HG03575 (cell line): ENCODE results near the gene ADCYAP1R1.

Experiments
- ATAC-seq: cut with Tn5 transposase; IDR thresholded peaks from one replicate; pipeline ENCODE4 v1.9.1; 2021; ENCODE audit not compliant: unreplicated experiment, insufficient number of reproducible peaks, low FRiP score; ENCODE audit errors: extremely low read depth

Gene ADCYAP1R1

DNA sequence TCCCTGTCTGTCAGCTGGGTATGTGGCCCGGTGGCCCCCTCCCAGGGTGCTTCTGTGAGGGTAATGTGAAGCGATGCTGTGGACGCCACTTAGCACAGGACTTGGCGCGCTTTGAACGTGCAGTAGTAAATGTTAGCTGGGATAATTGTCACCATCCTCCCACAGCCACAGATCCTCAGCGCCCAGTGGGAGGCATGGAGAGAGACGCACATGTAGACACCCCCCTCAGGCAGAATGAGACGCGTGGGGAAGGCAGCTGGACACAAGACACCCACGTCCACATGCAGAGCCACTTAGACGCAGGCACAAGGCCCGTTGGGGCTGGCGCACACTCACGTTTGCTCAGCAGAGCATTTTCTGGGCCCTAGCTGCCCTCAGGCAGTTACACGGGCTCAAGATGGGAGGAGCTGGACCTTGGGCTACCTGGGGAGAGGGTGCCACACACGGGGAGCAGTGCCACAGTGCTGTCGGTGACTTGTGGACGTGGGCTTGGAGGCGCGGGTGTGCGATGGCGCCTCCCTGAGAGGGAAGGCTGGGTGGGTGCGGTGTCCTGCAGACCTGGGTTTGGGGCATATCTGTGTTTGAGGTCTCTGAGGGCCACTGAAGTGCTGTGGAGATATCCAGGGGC, 26.4 kb downstream of the ADCYAP1R1 start:
- no peak for ATAC-seq

- no peak for ATAC-seq
Observed at GRCh38 chr7:31079126-31079823, 27.2 kb downstream of the ADCYAP1R1 start.

DNA sequence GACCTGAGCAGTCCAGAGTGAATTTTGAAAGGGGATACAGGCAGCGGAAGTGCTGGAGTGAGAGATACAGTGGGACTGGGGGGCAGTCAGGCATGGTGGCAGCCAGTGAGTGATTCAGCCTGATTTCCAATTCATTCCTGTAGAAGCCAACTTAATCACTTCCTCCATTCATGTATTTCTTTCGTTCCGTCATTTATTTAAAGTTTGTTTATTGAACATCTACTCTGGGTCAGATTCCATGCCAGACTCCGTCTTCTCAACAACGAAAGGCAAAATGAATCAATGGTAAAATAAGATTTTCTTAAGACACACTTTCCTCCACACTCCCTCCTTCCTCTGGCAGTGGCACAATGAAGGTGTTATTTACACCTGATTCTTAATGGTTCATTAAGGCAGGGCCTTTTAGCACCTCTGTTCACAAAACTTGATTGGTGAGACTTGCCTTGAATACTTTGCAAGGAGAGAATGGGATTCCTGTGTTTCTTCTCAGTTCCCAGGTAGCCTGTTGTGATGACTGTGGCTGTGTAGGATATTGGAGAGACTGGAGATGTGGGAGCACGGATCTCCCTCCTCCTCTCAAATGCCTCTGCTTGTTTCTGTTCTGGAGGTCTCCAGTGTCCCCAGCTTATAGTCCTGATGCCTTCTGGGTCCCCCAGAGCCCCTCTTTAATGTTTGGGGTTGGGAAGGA, 27.9 kb downstream of the ADCYAP1R1 start:
- no peak for ATAC-seq

- no peak for ATAC-seq
Observed at GRCh38 chr7:31080763-31081162, 28.7 kb downstream of the ADCYAP1R1 start.

DNA sequence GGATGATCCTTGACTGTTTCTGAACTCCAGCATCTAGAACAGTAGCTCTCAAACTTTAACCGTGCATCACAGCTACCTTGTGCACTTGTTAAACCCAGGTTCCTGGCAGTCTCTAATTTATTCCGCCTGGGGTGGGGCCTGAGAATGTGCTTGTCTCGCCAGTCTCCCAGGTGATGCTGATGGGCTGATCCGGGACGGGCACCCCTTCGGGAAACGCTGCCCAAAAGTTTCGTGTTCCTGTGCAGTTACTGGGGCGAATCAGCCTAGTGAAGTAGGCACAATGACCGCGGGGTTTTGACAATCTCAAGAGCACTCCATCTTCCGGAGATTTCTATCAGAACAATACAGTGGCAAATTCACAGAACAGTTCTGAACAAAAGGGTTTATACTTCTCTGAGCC, 29.9 kb downstream of the ADCYAP1R1 start:
- ATAC-seq: no peak

- ATAC-seq: no peak
Observed at GRCh38 chr7:31082447-31082846, 30.3 kb downstream of the ADCYAP1R1 start.

- ATAC-seq: no peak
Observed at GRCh38 chr7:31083210-31083786, 31.2 kb downstream of the ADCYAP1R1 start.

DNA sequence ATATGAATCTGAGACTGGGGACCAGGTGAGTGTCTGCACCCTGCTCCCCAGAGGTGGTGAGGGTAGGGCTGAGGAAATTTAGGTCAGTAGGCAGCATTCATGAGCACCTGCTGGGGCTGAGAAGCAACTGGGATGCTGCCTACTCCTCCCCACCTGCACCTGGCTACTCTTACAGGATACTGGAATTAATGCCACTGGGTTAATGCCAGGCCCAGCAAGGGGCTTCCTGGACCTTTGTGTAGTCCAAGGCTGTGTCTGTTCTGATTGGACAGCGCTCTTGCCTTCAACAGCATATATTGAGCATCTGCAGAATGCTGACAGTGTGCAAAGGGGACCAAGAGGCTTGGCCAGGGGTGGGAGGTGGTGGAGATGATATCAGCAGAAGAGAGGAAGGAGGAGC, 32.1 kb downstream of the ADCYAP1R1 start:
- no peak for ATAC-seq

- ATAC-seq: no peak
Observed at GRCh38 chr7:31087351-31087750, 35.2 kb downstream of the ADCYAP1R1 start.

- ATAC-seq: no peak
Observed at GRCh38 chr7:31091924-31092434, 39.9 kb downstream of the ADCYAP1R1 start.

GRCh38 chr7:31092606-31093005, 40.5 kb downstream of the ADCYAP1R1 start:
- ATAC-seq: no peak

GRCh38 chr7:31093282-31093681, 41.2 kb downstream of the ADCYAP1R1 start:
- ATAC-seq: no peak

DNA sequence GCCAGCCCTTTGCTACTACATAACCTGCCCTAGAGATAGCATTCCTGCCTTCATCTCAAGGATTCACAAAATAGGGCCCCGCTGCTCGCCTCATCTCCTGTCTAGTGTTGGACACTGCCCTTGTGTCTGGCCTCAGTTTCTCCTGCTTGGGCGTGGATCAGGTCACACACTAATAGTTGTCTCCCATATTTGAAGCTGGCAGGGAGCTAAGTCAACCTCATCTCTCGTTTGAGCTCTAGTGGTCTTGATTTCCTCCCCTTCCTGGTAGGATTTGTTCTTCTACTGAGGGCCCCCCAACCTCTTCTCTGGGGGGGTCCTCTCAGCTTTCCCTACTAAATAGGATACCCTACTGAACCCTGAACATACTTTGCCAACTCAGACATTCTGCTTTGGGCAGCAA, 42.2 kb downstream of the ADCYAP1R1 start:
- ATAC-seq: no peak

GRCh38 chr7:31095286-31096197, 43.4 kb downstream of the ADCYAP1R1 start:
- no peak for ATAC-seq

- ATAC-seq: no peak
Observed at GRCh38 chr7:31096198-31096876, 44.2 kb downstream of the ADCYAP1R1 start.

GRCh38 chr7:31096877-31097258, 44.8 kb downstream of the ADCYAP1R1 start:
- ATAC-seq: no peak

GRCh38 chr7:31098642-31099360, 46.7 kb downstream of the ADCYAP1R1 start:
- ATAC-seq: no peak
